ENCODE results near the gene LAMA5. TPM values are rescaled to one million over a fixed set of nuclear protein-coding genes. Genes with fewer than 3 reads are reported as not detected.

Gene LAMA5
- total and polyA plus RNA-seq, 2 of the 8 experiments (the other 6 are each of a cell fraction or from before 2014, with no cell fraction given) = 34.4 to 225 TPM

DNA sequence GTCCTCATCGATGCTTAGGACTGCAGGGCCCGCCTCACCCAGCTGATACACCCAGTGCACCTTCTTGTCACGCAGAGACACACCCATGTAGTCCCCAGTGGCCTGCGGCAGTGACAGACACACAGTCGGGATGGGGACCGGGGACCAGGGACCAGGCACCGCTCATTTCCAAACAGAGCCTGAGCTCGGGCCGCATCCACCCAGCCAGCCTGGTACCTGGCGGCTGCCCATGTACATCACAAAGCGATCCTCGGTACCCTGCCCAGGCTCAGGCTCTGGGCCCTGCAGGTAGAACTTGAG is 52.8 kb downstream of the LAMA5 start:
- no peak overlapping the region for H3K18ac ChIP-seq (ENCODE audit: extremely low read depth, low read length)
- H2BK20ac ChIP-seq (ENCODE audit: low read length) = no peak overlapping the region
- no peak overlapping the region for H3K14ac ChIP-seq (ENCODE audit: insufficient read length)
- peaks cover 42 to 93% (median 78%) of the 10 kb centered on the region in 4 experiments for H3K36me3 ChIP-seq (ENCODE audit: control insufficient read depth in 2 of 4, insufficient read depth in 4 of 4, low read length in 3 of 4)
- no peaks in the 10 kb centered on the region for H3K23me2 ChIP-seq (ENCODE audit: low read depth, low read length)
- H2BK12ac ChIP-seq (ENCODE audit: low read depth, low read length) = no peak overlapping the region
- no peak overlapping the region for H3K9ac ChIP-seq (replicated peaks in 1 of 4; ENCODE audit: extremely low read depth in 1 of 4, low read depth in 3 of 4, low read length in 3 of 4)
- no peak overlapping the region for H3K56ac ChIP-seq (replicated peaks; ENCODE audit: insufficient read length, low read depth, low read length)
- no peak for FAIRE-seq
- H2BK15ac ChIP-seq (ENCODE audit: low read length) = no peak overlapping the region
- H4K8ac ChIP-seq (ENCODE audit: extremely low read depth, insufficient read depth, low read length) = no peak overlapping the region; the same call in 1 of the 2 replicates
- H2AFZ ChIP-seq (ENCODE audit: low read length) = no peak overlapping the region
- H2BK5ac ChIP-seq (ENCODE audit: low read depth, low read length) = no peak overlapping the region
- H3K27me3 ChIP-seq (replicated peaks in 1 of 4; ENCODE audit: control insufficient read depth in 3 of 4, extremely low read depth in 1 of 4, insufficient read depth in 3 of 4, low read length in 3 of 4) = no peaks in the 10 kb centered on the region
- no peak overlapping the region for H3K4me2 ChIP-seq (ENCODE audit: insufficient read depth in 1 of 2, low read depth in 2 of 2, low read length in 2 of 2)
- DNase-seq (ENCODE audit: low read depth in 1 of 2, low spot score in 2 of 2) = no peak
- H2BK120ac ChIP-seq (replicated peaks; ENCODE audit: low read depth, low read length) = no peak overlapping the region
- no peak overlapping the region for H3K23ac ChIP-seq (ENCODE audit: insufficient read length)
- H4K5ac ChIP-seq (ENCODE audit: insufficient read length, low read depth, low read length) = no peak overlapping the region
- H4K91ac ChIP-seq (replicated peaks; ENCODE audit: insufficient read length, low read length) = no peak overlapping the region
- no peaks in the 10 kb centered on the region for H3K79me1 ChIP-seq (ENCODE audit: low read depth, low read length)
- 95% methylated on average over 11 of the region's 12 CpGs; no CpG with 5 or more reads in 1 of the 2 experiments for WGBS, 2 experiments (ENCODE audit: extremely low coverage in 1 of 2, insufficient coverage in 1 of 2, insufficient read length in 1 of 2, insufficient replicate concordance in 2 of 2, low coverage in 1 of 2, low lambda C conversion rate in 2 of 2, missing lambda C conversion rate in 1 of 2)
- H3K4me3 ChIP-seq (ENCODE audit: extremely low read depth in 1 of 4, insufficient read depth in 2 of 4, low read depth in 3 of 4, low read length in 4 of 4) = no peak overlapping the region
- H3K27ac ChIP-seq (ENCODE audit: low read depth, low read length) = no peak overlapping the region
- H2AK5ac ChIP-seq (ENCODE audit: low read depth, low read length) = no peak overlapping the region
- ChIA-PET CTCF (ENCODE audit: partially characterized antibody) (interaction anchor here (0.8 to 1.2 kb wide), 3 partner anchors 8 to 75 kb away, joined by 3 to 4 read pairs (median 3); no protein-coding TSS in a partner anchor), POLR2A (ENCODE audit: partially characterized antibody) (interaction anchor here (0.9 to 4.1 kb wide), 7 partner anchors 8 to 87 kb away, joined by 3 to 30 read pairs (median 6); partner anchors contain the start of gene ADRM1)
- H4K20me1 ChIP-seq (replicated peaks in 1 of 2; ENCODE audit: control insufficient read depth in 1 of 2, insufficient read depth in 2 of 2, low read length in 2 of 2) = peaks cover 0 to 13% of the 10 kb centered on the region in 2 experiments
- peaks cover 0 to 22% of the 10 kb centered on the region in 2 experiments; a peak in 2 of 4 replicates for H3K9me3 ChIP-seq (ENCODE audit: insufficient read depth in 2 of 2, low read depth in 1 of 2, low read length in 1 of 2)
- no peaks in the 10 kb centered on the region; a peak in 1 of 4 replicates for H3K79me2 ChIP-seq (ENCODE audit: control insufficient read depth in 1 of 2, insufficient read depth in 2 of 2, low read length in 2 of 2)
- H3K4ac ChIP-seq (replicated peaks; ENCODE audit: insufficient read length, low read depth, low read length) = no peak overlapping the region
- no peaks in the 10 kb centered on the region for H3K4me1 ChIP-seq (replicated peaks in 1 of 4; ENCODE audit: control insufficient read depth in 3 of 4, insufficient read depth in 4 of 4, low read length in 3 of 4)
- no peak for TF ChIP-seq KDM4A (IDR thresholded peaks at IDR 0.05; ENCODE audit: low read depth, low read length, severe bottlenecking)
- TF ChIP-seq, protein P1, sequence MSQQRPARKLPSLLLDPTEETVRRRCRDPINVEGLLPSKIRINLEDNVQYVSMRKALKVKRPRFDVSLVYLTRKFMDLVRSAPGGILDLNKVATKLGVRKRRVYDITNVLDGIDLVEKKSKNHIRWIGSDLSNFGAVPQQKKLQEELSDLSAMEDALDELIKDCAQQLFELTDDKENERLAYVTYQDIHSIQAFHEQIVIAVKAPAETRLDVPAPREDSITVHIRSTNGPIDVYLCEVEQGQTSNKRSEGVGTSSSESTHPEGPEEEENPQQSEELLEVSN (IDR thresholded peaks at IDR 0.05) = no peak
- TF ChIP-seq TEAD4 (IDR thresholded peaks at IDR 0.05; ENCODE audit: low read depth, low read length) = no peak
- no peak for TF ChIP-seq JUND (IDR thresholded peaks at IDR 0.05; ENCODE audit: low read length)
- TF ChIP-seq BRCA1 (IDR thresholded peaks at IDR 0.05; ENCODE audit: low read depth, low read length) = no peak
- no peak for TF ChIP-seq YY1 (IDR thresholded peaks at IDR 0.05; ENCODE audit: low read depth, low read length)
- TF ChIP-seq GABPA (IDR thresholded peaks at IDR 0.05; ENCODE audit: borderline replicate concordance, insufficient read depth, low read length) = no peak
- no peak for TF ChIP-seq BCL11A (IDR thresholded peaks at IDR 0.05; ENCODE audit: low read depth in 2 of 2, low read length in 2 of 2)
- TF ChIP-seq RAD21 (IDR thresholded peaks at IDR 0.05 in 1 of 2, conservative IDR thresholded peaks at IDR 0.05 in 1 of 2; ENCODE audit: low read depth in 2 of 2, low read length in 2 of 2) = no peak
- TF ChIP-seq SAP30 (IDR thresholded peaks at IDR 0.05; ENCODE audit: insufficient read depth, insufficient replicate concordance, low read length) = no peak
- no peak for TF ChIP-seq NRF1 (IDR thresholded peaks at IDR 0.05; ENCODE audit: low read depth, low read length)

Measured in H1 (cell line).